ENCODE data around the gene ABR. TPM values are rescaled to one million over a fixed set of nuclear protein-coding genes. Genes with fewer than 3 reads are reported as not detected.
"Not testable (repeated sequence)": the region's sequence is repeated elsewhere in the genome, so short reads cannot be mapped to it uniquely, and the experiment has no call there.

ABR gene
- total RNA-seq, 6 experiments from 2014 or later: 49.3 to 58.4 (median 54.4) TPM

DNA sequence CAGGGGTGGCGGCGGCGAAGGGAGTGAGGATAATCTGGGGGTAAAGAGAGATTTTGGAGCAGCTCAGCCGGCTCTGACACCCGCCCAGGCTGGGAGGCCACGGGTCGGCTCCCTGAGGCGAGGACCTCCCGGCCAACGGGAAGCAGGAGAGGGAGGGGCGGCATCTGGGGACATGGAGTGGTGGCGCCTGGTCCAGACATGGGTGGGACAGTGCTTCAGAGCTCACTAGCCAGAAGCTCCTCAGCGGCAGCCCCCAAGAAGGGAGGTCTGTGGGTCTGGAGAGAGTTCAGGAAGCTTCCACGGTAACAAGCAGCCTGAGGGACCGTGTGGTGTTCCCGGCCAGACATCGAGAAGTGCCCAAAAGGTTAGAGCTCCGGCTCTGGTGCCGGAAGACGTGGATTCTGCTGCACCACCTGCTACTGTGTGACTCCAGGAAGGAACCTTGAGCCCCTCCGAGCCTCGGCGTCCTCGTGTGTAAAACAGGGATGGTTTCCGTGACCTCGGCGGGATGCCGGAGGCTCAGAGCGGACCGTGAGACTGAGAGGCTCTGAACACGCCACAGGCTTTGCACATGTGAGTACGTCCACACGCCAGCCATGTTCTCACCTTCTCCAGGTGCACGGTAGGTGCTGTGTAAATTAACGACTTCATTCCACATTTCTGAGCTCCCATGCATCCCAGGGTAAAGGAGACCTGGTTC, 126.0 kb downstream of the ABR start:
- no peaks in the 10 kb centered on the region for H3K9me3 Mint-ChIP-seq
- H3K4me3 Mint-ChIP-seq: no peak overlapping the region
- H3K4me1 Mint-ChIP-seq (ENCODE audit: low read depth): no peaks in the 10 kb centered on the region
- H3K36me3 Mint-ChIP-seq (ENCODE audit: low read depth): peaks cover 15% of the 10 kb centered on the region
- TF ChIP-seq CTCF (IDR thresholded peaks at IDR 0.05): no peak
- no peak for DNase-seq
- H3K27me3 Mint-ChIP-seq (ENCODE audit: insufficient read depth): no peaks in the 10 kb centered on the region; the same call in 1 of the 2 replicates
- no peak overlapping the region for H3K27ac Mint-ChIP-seq

- Mint-ChIP-seq H3K9me3 (no peaks in the 10 kb centered on the region), H3K4me1 (ENCODE audit: low read depth) (peaks cover 7% of the 10 kb centered on the region; the same call in 1 of the 2 replicates), H3K27ac (no peak overlapping the region), H3K4me3 (no peak overlapping the region), H3K27me3 (ENCODE audit: insufficient read depth) (no peaks in the 10 kb centered on the region; the same call in 1 of the 2 replicates), H3K36me3 (ENCODE audit: low read depth) (peaks cover 8% of the 10 kb centered on the region; the same call in 1 of the 2 replicates)
- DNase-seq: no peak
- TF ChIP-seq CTCF (IDR thresholded peaks at IDR 0.05): no peak
Observed at GRCh38 chr17:1050996-1051925, 128.5 kb downstream of the ABR start.

- no peak overlapping the region for H3K27ac Mint-ChIP-seq
- no peak for DNase-seq
- H3K36me3 Mint-ChIP-seq (ENCODE audit: low read depth): peaks cover 8% of the 10 kb centered on the region; the same call in 1 of the 2 replicates
- no peaks in the 10 kb centered on the region for H3K9me3 Mint-ChIP-seq
- no peak for TF ChIP-seq CTCF (IDR thresholded peaks at IDR 0.05)
- peaks cover 7% of the 10 kb centered on the region; the same call in 1 of the 2 replicates for H3K4me1 Mint-ChIP-seq (ENCODE audit: low read depth)
- H3K27me3 Mint-ChIP-seq (ENCODE audit: insufficient read depth): no peaks in the 10 kb centered on the region; the same call in 1 of the 2 replicates
- no peak overlapping the region for H3K4me3 Mint-ChIP-seq
Observed at GRCh38 chr17:1050246-1050995, 129.4 kb downstream of the ABR start.

DNA sequence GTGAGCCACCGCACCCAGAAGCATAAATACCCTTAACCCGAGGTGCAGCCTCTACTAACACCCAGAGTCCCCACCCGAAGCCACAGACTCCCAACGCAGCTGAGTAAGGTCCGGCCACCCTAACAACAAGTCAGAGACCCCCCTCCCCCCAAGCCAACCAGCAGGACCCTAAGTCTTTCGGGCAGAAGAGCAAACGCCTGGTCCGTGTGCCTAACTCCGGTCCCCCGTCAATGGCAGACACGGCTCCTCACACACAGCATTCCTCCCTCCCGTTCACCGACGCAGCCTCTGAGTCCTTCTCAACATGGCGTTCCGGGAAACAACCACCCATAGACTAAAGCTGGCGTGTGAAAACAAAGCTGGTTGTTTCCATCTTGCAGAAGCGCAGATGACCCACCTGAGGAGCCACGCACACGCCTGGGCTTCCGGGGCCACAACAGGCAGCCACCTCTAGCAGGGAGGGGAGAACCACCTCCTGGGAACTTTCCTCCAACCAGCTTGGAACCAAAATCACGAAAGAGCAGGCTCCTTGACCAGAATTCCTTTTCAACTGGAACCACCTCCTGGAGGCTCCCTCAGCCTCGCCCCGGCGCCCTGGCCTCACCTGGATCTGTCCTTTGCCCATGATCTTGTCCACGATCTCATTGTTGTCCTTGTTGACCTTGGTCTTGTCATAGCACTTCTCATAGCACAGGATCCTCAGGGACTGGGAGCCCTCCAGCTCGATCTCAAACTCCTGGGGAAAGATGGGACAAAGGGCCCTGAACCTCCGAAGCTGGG, 130.1 kb downstream of the ABR start:
- no peak for TF ChIP-seq CTCF (IDR thresholded peaks at IDR 0.05)
- Mint-ChIP-seq H3K9me3 (no peaks in the 10 kb centered on the region), H3K36me3 (ENCODE audit: low read depth) (peaks cover 8% of the 10 kb centered on the region; the same call in 1 of the 2 replicates), H3K27me3 (ENCODE audit: insufficient read depth) (no peaks in the 10 kb centered on the region; the same call in 1 of the 2 replicates), H3K27ac (no peak overlapping the region), H3K4me1 (ENCODE audit: low read depth) (peaks cover 7% of the 10 kb centered on the region; the same call in 1 of the 2 replicates), H3K4me3 (no peak overlapping the region)
- no peak for DNase-seq

GRCh38 chr17:1048516-1049115, 131.2 kb downstream of the ABR start:
- not testable (repeated sequence) for DNase-seq; H3K9me3 Mint-ChIP-seq; H3K36me3 Mint-ChIP-seq (ENCODE audit: low read depth); H3K27me3 Mint-ChIP-seq (ENCODE audit: insufficient read depth); H3K27ac Mint-ChIP-seq; H3K4me1 Mint-ChIP-seq (ENCODE audit: low read depth); H3K4me3 Mint-ChIP-seq

All from HFFc6 (cell line).